GM12864 (cell line): ENCODE measurements around the gene TP53BP1.

ENCODE experiments used
- DNase-seq: peaks from one replicate; pipeline ENCODE4 v3.0.0-alpha.2; 2011; ENCODE audit warnings: low read depth
- H3K4me3 ChIP-seq: 2 replicates; pipeline ENCODE4 v1.5.1; 2011; ENCODE audit warnings: mild to moderate bottlenecking, low read depth, low read length, control low read depth
- CTCF ChIP-seq: IDR thresholded peaks from 2 replicates; pipeline ENCODE4 v1.5.1; 2011; ENCODE audit warnings: low read depth, mild to moderate bottlenecking, moderate library complexity, low read length, control low read depth, inconsistent platforms; ENCODE audit errors: missing control alignments

TP53BP1 gene

GRCh38 chr15:43420876-43421275, 72.1 kb downstream of the TP53BP1 start:
- H3K4me3 ChIP-seq, result no peak overlapping the region
- TF ChIP-seq CTCF, result no peak
- no peak for DNase-seq

GRCh38 chr15:43420435-43420834, 72.5 kb downstream of the TP53BP1 start:
- no peak overlapping the region for H3K4me3 ChIP-seq
- TF ChIP-seq CTCF, result no peak
- DNase-seq, result no peak

- no peak for TF ChIP-seq CTCF
- no peak overlapping the region for H3K4me3 ChIP-seq
- DNase-seq, result no peak
Observed at GRCh38 chr15:43414196-43414595, 78.8 kb downstream of the TP53BP1 start.

GRCh38 chr15:43412096-43412495, 80.9 kb downstream of the TP53BP1 start:
- DNase-seq, result no peak
- no peak for TF ChIP-seq CTCF
- no peak overlapping the region for H3K4me3 ChIP-seq

DNA sequence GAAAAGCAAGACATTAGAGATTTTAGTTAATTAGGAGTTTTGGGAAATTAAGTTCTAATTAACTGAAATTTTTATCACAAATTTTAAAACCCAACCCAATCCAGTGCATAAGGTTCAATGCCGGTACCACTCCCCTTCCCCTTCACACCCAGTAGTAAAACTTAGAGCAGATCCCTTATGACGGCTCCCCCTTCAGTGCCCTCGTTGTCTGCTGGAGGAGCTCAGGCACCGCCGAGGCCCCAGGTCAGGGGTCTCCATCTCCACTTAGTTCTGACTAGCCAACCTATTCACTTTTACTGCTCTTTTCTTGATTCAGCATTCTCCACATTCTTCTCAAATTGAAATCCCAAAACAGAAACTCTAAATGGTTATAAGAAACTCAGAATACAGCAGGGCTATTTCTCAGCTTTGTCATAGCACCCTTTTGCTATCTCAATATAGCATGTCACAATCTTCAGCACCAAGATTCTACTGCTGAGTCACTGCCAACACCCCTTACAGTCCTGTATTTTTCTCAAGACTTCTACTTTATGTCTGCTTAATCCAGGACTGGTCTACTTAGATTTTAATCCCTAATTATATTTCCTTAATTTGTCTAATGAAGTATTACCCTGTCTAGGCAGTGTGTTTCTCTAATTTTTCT, 82.3 kb downstream of the TP53BP1 start:
- TF ChIP-seq CTCF, result no peak
- no peak overlapping the region for H3K4me3 ChIP-seq
- DNase-seq, result no peak

- H3K4me3 ChIP-seq, result no peak overlapping the region
- no peak for DNase-seq
- no peak for TF ChIP-seq CTCF
Observed at GRCh38 chr15:43408789-43409188, 84.2 kb downstream of the TP53BP1 start.

GRCh38 chr15:43406808-43407207, 86.1 kb downstream of the TP53BP1 start:
- no peak for TF ChIP-seq CTCF

More at GRCh38 chr15:43406808-43407207, 86.1 kb downstream of the TP53BP1 start:
- H3K4me3 ChIP-seq, result no peak overlapping the region
- no peak for DNase-seq
